Retinal pigment epithelial cell (primary cell): ENCODE measurements around the gene SLAIN2.

Source experiments
- DNase-seq: peaks from one replicate; pipeline ENCODE4 v3.0.0-alpha.2; 2010; ENCODE audit warnings: low read depth
- H3K4me3 ChIP-seq: 2 replicates; pipeline ENCODE4 v1.5.1; 2011; ENCODE audit warnings: mild to moderate bottlenecking, low read length, control low read depth, moderate library complexity
- CTCF ChIP-seq: conservative IDR thresholded peaks from 2 replicates; pipeline ENCODE4 v1.5.1; 2011; ENCODE audit warnings: low read depth, low read length, control low read depth, inconsistent platforms

SLAIN2 gene

GRCh38 chr4:48342606-48342880 lies 1.2 kb downstream of the SLAIN2 start:
- no peak for TF ChIP-seq CTCF
- H3K4me3 ChIP-seq, result peak overlapping the region; percentile 72
- DNase-seq, result no peak

GRCh38 chr4:48343035-48343434 lies 1.7 kb downstream of the SLAIN2 start:
- no peak for TF ChIP-seq CTCF
- H3K4me3 ChIP-seq, result peak overlapping the region; percentile 72
- no peak for DNase-seq

DNA sequence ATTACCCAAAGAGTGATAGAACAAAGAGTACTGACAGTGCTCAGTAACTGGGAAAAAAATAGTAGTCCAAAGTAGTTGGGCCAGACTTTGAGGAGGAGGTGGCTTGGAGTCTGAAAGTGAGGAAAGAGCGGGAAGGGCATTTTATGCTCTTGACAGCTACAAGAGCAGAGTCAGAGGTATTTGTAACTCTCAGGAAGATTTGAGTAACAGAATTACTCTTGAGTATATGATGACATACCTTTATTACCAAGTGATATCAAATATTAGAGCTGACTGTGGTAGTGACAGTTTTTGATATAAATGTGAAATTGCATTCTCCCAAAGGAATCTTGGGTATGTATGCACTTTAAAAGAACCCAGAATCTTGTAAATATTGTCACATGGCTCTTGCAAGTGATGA lies 2.2 kb downstream of the SLAIN2 start:
- peak overlapping the region; percentile 7 for H3K4me3 ChIP-seq
- no peak for TF ChIP-seq CTCF
- DNase-seq, result no peak

DNA sequence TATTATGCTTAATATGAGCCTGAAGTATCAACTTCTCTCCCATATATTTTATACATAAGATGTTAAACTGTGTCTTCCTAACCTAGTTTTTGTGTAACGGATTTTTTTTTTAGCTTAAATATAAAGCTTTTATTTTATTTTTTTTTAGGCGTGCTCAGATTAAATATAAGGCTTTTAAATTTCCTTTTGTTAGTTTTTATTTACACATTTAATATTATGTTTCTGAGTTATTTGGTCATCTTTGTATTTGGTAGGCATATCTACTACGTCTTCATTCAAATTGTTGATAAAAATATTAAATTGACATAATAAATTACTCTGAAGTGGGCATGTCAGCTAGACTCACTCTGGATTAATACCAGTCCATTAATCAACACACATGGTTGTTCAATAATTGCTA lies 4.2 kb downstream of the SLAIN2 start:
- no peak for TF ChIP-seq CTCF
- no peak for DNase-seq
- no peak overlapping the region for H3K4me3 ChIP-seq

- no peak overlapping the region for H3K4me3 ChIP-seq
- DNase-seq, result no peak
- TF ChIP-seq CTCF, result no peak
Measured at GRCh38 chr4:48346594-48346993, 5.3 kb downstream of the SLAIN2 start.

GRCh38 chr4:48347282-48347921 lies 6.1 kb downstream of the SLAIN2 start:
- no peak for DNase-seq
- no peak overlapping the region for H3K4me3 ChIP-seq
- no peak for TF ChIP-seq CTCF

DNA sequence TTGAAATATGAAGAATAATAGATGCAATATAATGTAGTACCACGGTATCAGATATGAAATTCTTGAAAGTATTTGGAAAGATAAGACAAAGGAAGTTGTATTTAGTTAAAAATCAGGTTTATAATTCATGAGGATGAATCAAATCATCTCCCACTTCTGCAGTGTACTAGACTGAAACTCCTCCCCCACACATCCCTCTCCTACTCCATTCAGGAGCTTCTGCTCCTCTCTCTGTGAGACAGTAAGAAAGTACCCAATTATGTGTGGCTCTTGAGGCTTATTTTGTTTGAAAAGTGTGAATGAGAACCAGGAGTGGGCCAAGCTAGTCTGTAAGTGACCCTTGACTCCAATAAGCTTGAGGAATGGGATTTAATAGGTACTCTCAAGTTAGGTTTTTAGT lies 9.5 kb downstream of the SLAIN2 start:
- TF ChIP-seq CTCF, result no peak
- H3K4me3 ChIP-seq, result no peak overlapping the region
- DNase-seq, result no peak
